NCI-H69 (cell line): ENCODE results near the gene KPNA4.
A peak's percentile ranks its signal among the peaks of the same experiment; 100 is the strongest.
"Not testable (repeated sequence)": the region's sequence is repeated elsewhere in the genome, so short reads cannot be mapped to it uniquely, and the experiment has no call there.

Experiments
- DNase-seq: peaks from one replicate; lab custom pipeline; 2025; lab: John Stamatoyannopoulos, UW

Gene KPNA4

GRCh38 chr3:160569894-160570652, 4.7 kb upstream of the KPNA4 start:
- peak; percentile 21 for DNase-seq

- DNase-seq: no peak
Observed at GRCh38 chr3:160568989-160569388, 3.6 kb upstream of the KPNA4 start.

- no peak for DNase-seq
Observed at GRCh38 chr3:160567774-160568173, 2.4 kb upstream of the KPNA4 start.

- DNase-seq: no peak
Observed at GRCh38 chr3:160566499-160566898, 1.1 kb upstream of the KPNA4 start.

GRCh38 chr3:160564949-160565441, 376 bp downstream of the KPNA4 start:
- DNase-seq: peak; percentile 65

GRCh38 chr3:160564258-160564911, 986 bp downstream of the KPNA4 start:
- peak; percentile 35 for DNase-seq

GRCh38 chr3:160562952-160563351, 2.4 kb downstream of the KPNA4 start:
- no peak for DNase-seq

GRCh38 chr3:160557571-160557970, 7.8 kb downstream of the KPNA4 start:
- no peak for DNase-seq

- DNase-seq: no peak
Observed at GRCh38 chr3:160556141-160556540, 9.2 kb downstream of the KPNA4 start.

GRCh38 chr3:160554980-160555379, 10.4 kb downstream of the KPNA4 start:
- DNase-seq: peak; percentile 8

GRCh38 chr3:160553827-160554226, 11.5 kb downstream of the KPNA4 start:
- DNase-seq: peak; percentile 39

- no peak for DNase-seq
Observed at GRCh38 chr3:160546727-160547126, 18.6 kb downstream of the KPNA4 start.

GRCh38 chr3:160545504-160545871, 19.9 kb downstream of the KPNA4 start:
- DNase-seq: no peak

GRCh38 chr3:160544844-160545503, 20.4 kb downstream of the KPNA4 start:
- no peak for DNase-seq

GRCh38 chr3:160540551-160540950, 24.8 kb downstream of the KPNA4 start:
- no peak for DNase-seq

GRCh38 chr3:160538895-160539294, 26.5 kb downstream of the KPNA4 start:
- DNase-seq: peak; percentile 28

GRCh38 chr3:160537729-160538128, 27.6 kb downstream of the KPNA4 start:
- no peak for DNase-seq

GRCh38 chr3:160532371-160532770, 33.0 kb downstream of the KPNA4 start:
- no peak for DNase-seq

- no peak for DNase-seq
Observed at GRCh38 chr3:160531311-160531710, 34.1 kb downstream of the KPNA4 start.

- not testable (repeated sequence) for DNase-seq
Observed at GRCh38 chr3:160516391-160516790, 49.0 kb downstream of the KPNA4 start.

- DNase-seq: no peak
Observed at GRCh38 chr3:160501325-160501724, 64.0 kb downstream of the KPNA4 start.

- no peak for DNase-seq
Observed at GRCh38 chr3:160498202-160498601, 67.2 kb downstream of the KPNA4 start.

- no peak for DNase-seq
Observed at GRCh38 chr3:160490166-160490565, 75.2 kb downstream of the KPNA4 start.
